HepG2 (cell line): Measurements from ENCODE around the gene CSK. TPM values are rescaled to one million over a fixed set of nuclear protein-coding genes. Genes with fewer than 3 reads are reported as not detected.

Source experiments
- ARHGAP35 ChIP-seq: sonication (generic); formaldehyde crosslinking; IDR thresholded peaks from 2 replicates; pipeline ENCODE4 v1.9.0; 2022; ENCODE audit warnings: mild to moderate bottlenecking, inconsistent platforms, moderate library complexity, missing genetic modification reagents, borderline replicate concordance
- ATM ChIP-seq: fragments of 450-650 bp; IDR thresholded peaks from 2 replicates; pipeline ENCODE4 v1.7.1; 2017; ENCODE audit warnings: mild to moderate bottlenecking, borderline replicate concordance
- BHLHE40 ChIP-seq: IDR thresholded peaks from 2 replicates; pipeline ENCODE4 v1.6.1; 2011; ENCODE audit warnings: low read length, improper control_type of control experiment
- CEBPG ChIP-seq: IDR thresholded peaks from 2 replicates; pipeline ENCODE4 v1.6.1; 2016
- EED ChIP-seq: sonication (generic); formaldehyde crosslinking; IDR thresholded peaks from 2 replicates; pipeline ENCODE4 v1.5.0; 2020; ENCODE audit warnings: mild to moderate bottlenecking, missing genetic modification reagents
- ELF1 ChIP-seq: sonication (generic); formaldehyde crosslinking; IDR thresholded peaks from 2 replicates; pipeline ENCODE4 v1.4.0; 2020; ENCODE audit warnings: missing genetic modification reagents
- HNRNPL ChIP-seq: fragments of 200-400 bp; formaldehyde crosslinking; IDR thresholded peaks from 2 replicates; pipeline ENCODE4 v1.6.1; 2017; ENCODE audit warnings: mild to moderate bottlenecking, low read depth, low read length
- PTBP1 ChIP-seq: fragments of 200-400 bp; formaldehyde crosslinking; IDR thresholded peaks from 2 replicates; pipeline ENCODE4 v1.6.1; 2018; ENCODE audit warnings: low read length, low read depth; ENCODE audit not compliant: poor library complexity, severe bottlenecking
- RXRA ChIP-seq: sonication (generic); formaldehyde crosslinking; IDR thresholded peaks from 2 replicates; pipeline ENCODE4 v1.5.1; 2020; ENCODE audit warnings: missing genetic modification reagents
- SMAD1 ChIP-seq: sonication (generic); formaldehyde crosslinking; IDR thresholded peaks from 2 replicates; pipeline ENCODE4 v1.4.0; 2020; ENCODE audit warnings: missing genetic modification reagents, low read depth, mild to moderate bottlenecking, borderline replicate concordance
- SMAD9 ChIP-seq: sonication (generic); formaldehyde crosslinking; IDR thresholded peaks from 2 replicates; pipeline ENCODE4 v1.5.1; 2020; ENCODE audit warnings: mild to moderate bottlenecking, missing genetic modification reagents
- SNRNP70 ChIP-seq: fragments of 200-400 bp; formaldehyde crosslinking; IDR thresholded peaks from 2 replicates; pipeline ENCODE4 v1.6.1; 2017; ENCODE audit warnings: mild to moderate bottlenecking, low read depth, low read length, moderate library complexity
- SP2 ChIP-seq: sonication (generic); formaldehyde crosslinking; IDR thresholded peaks from 2 replicates; pipeline ENCODE4 v1.5.1; 2020; ENCODE audit warnings: mild to moderate bottlenecking, missing genetic modification reagents
- ZNF768 ChIP-seq: sonication (generic); formaldehyde crosslinking; IDR thresholded peaks from 2 replicates; pipeline ENCODE4 v1.4.0; 2020; ENCODE audit warnings: missing genetic modification reagents
- ZSCAN21 ChIP-seq: sonication (generic); formaldehyde crosslinking; IDR thresholded peaks from 2 replicates; pipeline ENCODE4 v1.8.0; 2022; ENCODE audit warnings: mild to moderate bottlenecking, missing genetic modification reagents, moderate library complexity, borderline replicate concordance
- ZSCAN30 ChIP-seq: sonication (generic); formaldehyde crosslinking; IDR thresholded peaks from 2 replicates; pipeline ENCODE4 v1.5.0; 2020; ENCODE audit warnings: mild to moderate bottlenecking, missing genetic modification reagents
- polyA plus RNA-seq, 8 experiments: library from polyadenylated mRNA; depleted of rRNA in 3 of 8; stranded (reverse) in 7 of 8; unstranded in 1 of 8; fragments of >200 nt; fragmentation: Illumina TruSeq in 4 of 8; extraction: Trizol in 4 of 8; gene quantifications; 2 replicates each; pipeline versions ENCODE4 v1.2.1 to v1.2.3, GENCODE V29; 2011 to 2016; ENCODE audit warnings: low read depth in 4 of 8, missing spikeins in 1 of 8, mixed read lengths in 1 of 8; ENCODE audit not compliant: insufficient read depth in 1 of 8
- total RNA-seq, 5 experiments: library from RNA; depleted of rRNA; stranded (reverse); fragments of >200 nt; fragmentation: Illumina TruSeq; extraction: Trizol; gene quantifications; 2 replicates each; pipeline ENCODE4 v1.2.3, GENCODE V29; 2016; ENCODE audit warnings: low read depth in 1 of 5
- TF ChIP-seq, protein P1 (sequence below): sonication (generic); formaldehyde crosslinking; conservative IDR thresholded peaks from 2 replicates; pipeline ENCODE4 v1.4.0; 2020; ENCODE audit warnings: missing genetic modification reagents
- TF ChIP-seq, protein P2 (sequence below): sonication (generic); formaldehyde crosslinking; IDR thresholded peaks from 2 replicates; pipeline ENCODE4 v1.5.1; 2020; ENCODE audit warnings: mild to moderate bottlenecking, missing genetic modification reagents
- TF ChIP-seq, protein P3 (sequence below): sonication (generic); formaldehyde crosslinking; IDR thresholded peaks from 2 replicates; pipeline ENCODE4 v1.4.0; 2020; ENCODE audit warnings: missing genetic modification reagents, borderline replicate concordance

The CSK gene
- total and polyA plus RNA-seq, 2 of the 13 experiments (the other 11 are each of a cell fraction or from before 2014, with no cell fraction given), result 12.5 to 21.3 TPM

DNA sequence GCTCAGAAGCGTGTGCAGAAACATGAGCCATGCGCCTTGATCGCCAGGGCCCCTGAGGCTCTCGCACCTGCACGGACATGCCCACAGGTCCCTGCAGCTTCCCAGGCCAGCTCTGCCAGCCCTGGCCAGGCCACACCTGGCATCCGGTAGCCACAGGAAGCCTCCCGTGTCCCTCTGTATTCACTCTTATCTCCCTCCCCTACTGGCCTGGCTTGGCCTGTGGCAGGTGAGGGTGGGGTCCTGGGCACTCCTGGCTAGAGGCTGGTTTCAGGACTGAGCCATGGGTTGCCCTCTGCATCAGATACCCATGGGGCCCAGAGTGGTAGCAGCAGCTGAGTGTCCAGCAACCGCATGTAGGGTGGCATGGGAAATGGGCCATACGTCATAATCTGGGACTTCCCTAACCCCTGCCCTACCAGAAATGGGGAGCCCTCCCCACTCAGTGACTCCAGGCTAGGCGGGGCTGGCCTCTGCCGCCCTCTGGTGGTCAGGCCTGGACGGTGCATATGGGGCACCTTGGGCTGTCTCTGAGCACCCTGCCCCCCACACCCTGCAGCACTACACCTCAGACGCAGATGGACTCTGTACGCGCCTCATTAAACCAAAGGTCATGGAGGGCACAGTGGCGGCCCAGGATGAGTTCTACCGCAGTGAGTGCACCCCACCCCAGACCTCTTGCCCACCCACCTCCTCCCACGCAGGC, 18.1 kb downstream of the CSK start (continued):
- TF ChIP-seq, protein P1, sequence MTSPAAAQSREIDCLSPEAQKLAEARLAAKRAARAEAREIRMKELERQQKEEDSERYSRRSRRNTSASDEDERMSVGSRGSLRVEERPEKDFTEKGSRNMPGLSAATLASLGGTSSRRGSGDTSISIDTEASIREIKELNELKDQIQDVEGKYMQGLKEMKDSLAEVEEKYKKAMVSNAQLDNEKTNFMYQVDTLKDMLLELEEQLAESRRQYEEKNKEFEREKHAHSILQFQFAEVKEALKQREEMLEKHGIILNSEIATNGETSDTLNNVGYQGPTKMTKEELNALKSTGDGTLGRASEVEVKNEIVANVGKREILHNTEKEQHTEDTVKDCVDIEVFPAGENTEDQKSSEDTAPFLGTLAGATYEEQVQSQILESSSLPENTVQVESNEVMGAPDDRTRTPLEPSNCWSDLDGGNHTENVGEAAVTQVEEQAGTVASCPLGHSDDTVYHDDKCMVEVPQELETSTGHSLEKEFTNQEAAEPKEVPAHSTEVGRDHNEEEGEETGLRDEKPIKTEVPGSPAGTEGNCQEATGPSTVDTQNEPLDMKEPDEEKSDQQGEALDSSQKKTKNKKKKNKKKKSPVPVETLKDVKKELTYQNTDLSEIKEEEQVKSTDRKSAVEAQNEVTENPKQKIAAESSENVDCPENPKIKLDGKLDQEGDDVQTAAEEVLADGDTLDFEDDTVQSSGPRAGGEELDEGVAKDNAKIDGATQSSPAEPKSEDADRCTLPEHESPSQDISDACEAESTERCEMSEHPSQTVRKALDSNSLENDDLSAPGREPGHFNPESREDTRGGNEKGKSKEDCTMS (CRISPR knock-in tag), result no peak
- TF ChIP-seq, protein P2, sequence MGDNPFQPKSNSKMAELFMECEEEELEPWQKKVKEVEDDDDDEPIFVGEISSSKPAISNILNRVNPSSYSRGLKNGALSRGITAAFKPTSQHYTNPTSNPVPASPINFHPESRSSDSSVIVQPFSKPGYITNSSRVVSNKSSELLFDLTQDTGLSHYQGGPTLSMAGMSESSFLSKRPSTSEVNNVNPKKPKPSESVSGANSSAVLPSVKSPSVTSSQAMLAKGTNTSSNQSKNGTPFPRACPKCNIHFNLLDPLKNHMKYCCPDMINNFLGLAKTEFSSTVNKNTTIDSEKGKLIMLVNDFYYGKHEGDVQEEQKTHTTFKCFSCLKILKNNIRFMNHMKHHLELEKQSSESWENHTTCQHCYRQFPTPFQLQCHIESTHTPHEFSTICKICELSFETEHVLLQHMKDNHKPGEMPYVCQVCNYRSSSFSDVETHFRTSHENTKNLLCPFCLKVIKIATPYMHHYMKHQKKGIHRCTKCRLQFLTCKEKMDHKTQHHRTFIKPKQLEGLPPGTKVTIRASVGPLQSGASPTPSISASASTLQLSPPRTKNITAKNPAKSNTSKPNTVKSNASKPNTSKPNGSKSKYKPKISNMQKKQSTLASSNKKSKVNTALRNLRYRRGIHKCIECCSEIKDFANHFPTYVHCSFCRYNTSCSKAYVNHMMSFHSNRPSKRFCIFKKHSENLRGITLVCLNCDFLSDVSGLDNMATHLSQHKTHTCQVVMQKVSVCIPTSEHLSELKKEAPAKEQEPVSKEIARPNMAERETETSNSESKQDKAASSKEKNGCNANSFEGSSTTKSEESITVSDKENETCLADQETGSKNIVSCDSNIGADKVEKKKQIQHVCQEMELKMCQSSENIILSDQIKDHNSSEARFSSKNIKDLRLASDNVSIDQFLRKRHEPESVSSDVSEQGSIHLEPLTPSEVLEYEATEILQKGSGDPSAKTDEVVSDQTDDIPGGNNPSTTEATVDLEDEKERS (CRISPR knock-in tag), result no peak
- TF ChIP-seq, protein P3, sequence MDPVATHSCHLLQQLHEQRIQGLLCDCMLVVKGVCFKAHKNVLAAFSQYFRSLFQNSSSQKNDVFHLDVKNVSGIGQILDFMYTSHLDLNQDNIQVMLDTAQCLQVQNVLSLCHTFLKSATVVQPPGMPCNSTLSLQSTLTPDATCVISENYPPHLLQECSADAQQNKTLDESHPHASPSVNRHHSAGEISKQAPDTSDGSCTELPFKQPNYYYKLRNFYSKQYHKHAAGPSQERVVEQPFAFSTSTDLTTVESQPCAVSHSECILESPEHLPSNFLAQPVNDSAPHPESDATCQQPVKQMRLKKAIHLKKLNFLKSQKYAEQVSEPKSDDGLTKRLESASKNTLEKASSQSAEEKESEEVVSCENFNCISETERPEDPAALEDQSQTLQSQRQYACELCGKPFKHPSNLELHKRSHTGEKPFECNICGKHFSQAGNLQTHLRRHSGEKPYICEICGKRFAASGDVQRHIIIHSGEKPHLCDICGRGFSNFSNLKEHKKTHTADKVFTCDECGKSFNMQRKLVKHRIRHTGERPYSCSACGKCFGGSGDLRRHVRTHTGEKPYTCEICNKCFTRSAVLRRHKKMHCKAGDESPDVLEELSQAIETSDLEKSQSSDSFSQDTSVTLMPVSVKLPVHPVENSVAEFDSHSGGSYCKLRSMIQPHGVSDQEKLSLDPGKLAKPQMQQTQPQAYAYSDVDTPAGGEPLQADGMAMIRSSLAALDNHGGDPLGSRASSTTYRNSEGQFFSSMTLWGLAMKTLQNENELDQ, result no peak; the same call in 1 of the 2 replicates
- TF ChIP-seq ELF1 (no peak), HNRNPL (peak; percentile 73; the same call in 1 of the 2 replicates), ZSCAN30 (CRISPR knock-in tag) (no peak), PTBP1 (no peak), ZSCAN21 (peak; percentile 58; the same call in 1 of the 2 replicates), SNRNP70 (no peak), SMAD1 (CRISPR knock-in tag) (no peak), ATM (no peak), SMAD9 (CRISPR knock-in tag) (no peak), ZNF768 (CRISPR knock-in tag) (peak; percentile 40; the same call in 1 of the 2 replicates), EED (CRISPR knock-in tag) (no peak), SP2 (CRISPR knock-in tag) (no peak), BHLHE40 (no peak), CEBPG (CRISPR knock-in tag) (no peak), ARHGAP35 (no peak), RXRA (no peak; the same call in 1 of the 2 replicates)
